Mesothelial cell of epicardium (in vitro differentiated cells): ENCODE results near the gene ZBTB45. TPM values are rescaled to one million over a fixed set of nuclear protein-coding genes. Genes with fewer than 3 reads are reported as not detected.

ENCODE experiments used
- DNase-seq, 2 experiments: peaks; one replicate each; pipeline ENCODE4 v3.0.0; 2021; ENCODE audit warnings: low spot score in 2 of 2; ENCODE audit not compliant: unreplicated experiment in 2 of 2
- H3K27ac Mint-ChIP-seq: 2 replicates; pipeline ENCODE4 v1.8.0; 2021; ENCODE audit warnings: mixed read lengths
- H3K27me3 Mint-ChIP-seq: 2 replicates; pipeline ENCODE4 v1.8.0; 2021; ENCODE audit warnings: low read depth, mixed read lengths
- H3K36me3 Mint-ChIP-seq: 2 replicates; pipeline ENCODE4 v1.8.0; 2021; ENCODE audit warnings: mixed read lengths
- H3K4me1 Mint-ChIP-seq: 2 replicates; pipeline ENCODE4 v1.8.0; 2021; ENCODE audit warnings: mixed read lengths
- H3K4me3 Mint-ChIP-seq: 2 replicates; pipeline ENCODE4 v1.8.0; 2021; ENCODE audit warnings: mild to moderate bottlenecking, moderate library complexity, mixed read lengths
- H3K9me3 Mint-ChIP-seq: 2 replicates; pipeline ENCODE4 v1.8.0; 2021; ENCODE audit warnings: mixed read lengths
- CTCF ChIP-seq: fragments of 200-600 bp; sonication (generic); IDR thresholded peaks from one replicate; pipeline ENCODE4 v1.5.0; 2021; ENCODE audit warnings: antibody characterized with exemption; ENCODE audit not compliant: unreplicated experiment
- total RNA-seq: library from RNA; stranded (reverse); gene quantifications from 3 replicates; pipeline ENCODE4 v1.2.1, GENCODE V29; 2021

ZBTB45 gene
- total RNA-seq, 1 donor from 2014 or later, result 24.4 TPM

DNA sequence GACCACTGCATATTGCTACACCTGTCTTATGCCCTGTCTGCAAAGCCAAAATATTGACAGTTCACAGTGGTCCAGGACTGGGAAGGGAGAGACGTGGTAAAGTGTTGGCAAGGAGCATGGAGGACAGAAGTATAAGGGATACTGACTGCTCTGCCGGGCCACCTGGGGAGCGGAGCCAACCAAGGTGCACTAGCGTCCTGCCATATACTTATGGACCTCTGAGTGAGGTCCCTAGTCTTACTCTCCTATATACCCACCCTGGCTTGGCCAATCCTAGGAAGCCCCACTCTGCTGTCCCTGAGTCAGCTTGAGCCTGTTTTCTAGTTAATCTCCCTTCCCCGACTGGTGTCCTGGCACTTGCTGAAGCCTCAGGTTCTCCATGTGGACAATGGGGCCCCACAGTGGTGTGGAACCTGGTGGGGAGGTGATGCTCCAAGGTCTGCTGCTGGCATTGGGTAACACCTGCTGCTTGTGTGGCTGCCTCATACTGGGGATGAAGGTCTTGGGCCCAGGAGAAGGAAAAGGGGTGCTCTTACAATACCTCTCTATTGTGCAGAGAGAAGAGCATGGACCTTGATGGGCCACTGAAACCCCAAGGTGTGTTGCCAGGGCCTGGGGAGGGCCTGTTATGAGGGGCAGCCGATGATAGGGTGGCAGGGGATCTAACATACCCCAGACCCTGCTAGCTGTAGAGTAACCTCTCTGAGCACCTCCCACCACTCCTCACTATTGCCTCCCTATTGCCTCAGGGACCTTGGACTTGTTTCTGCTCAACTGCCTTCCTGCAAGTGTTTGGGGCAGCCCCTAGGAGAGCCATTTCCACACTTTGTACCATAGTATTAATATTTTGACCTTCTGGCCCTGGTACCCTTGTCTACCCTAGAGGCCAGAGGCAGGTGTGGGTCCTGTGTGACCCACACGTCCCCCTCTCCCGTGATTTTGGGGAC, 17.5 kb upstream of the ZBTB45 start:
- no peak for TF ChIP-seq CTCF
- no peak overlapping the region for H3K27ac Mint-ChIP-seq
- H3K36me3 Mint-ChIP-seq, result no peaks in the 10 kb centered on the region
- no peaks in the 10 kb centered on the region for H3K9me3 Mint-ChIP-seq
- peaks cover 23% of the 10 kb centered on the region for H3K27me3 Mint-ChIP-seq
- no peak for DNase-seq
- peak overlapping the region; percentile 69 for H3K4me3 Mint-ChIP-seq
- H3K4me1 Mint-ChIP-seq, result peaks cover 5% of the 10 kb centered on the region

DNA sequence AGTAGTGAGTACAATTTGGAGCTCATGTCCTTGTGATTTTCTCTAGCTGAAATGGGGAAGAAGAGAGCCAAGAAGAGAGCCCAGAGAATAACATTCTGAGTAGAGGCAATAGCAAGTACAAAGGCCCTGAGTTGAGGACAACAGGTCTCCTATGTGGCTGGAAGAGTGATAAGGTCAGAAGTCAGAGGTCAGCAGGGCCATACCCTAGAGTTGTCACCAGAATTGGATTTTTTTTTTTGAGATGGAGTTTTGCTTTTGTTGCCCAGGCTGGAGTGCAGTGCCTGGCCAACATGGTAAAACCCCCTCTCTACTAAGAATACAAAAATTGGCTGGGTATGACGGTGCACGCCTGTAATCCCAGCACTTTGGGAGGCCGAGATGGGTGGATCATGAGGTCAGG, 16.2 kb upstream of the ZBTB45 start:
- Mint-ChIP-seq H3K27ac (no peak overlapping the region), H3K4me3 (no peak overlapping the region), H3K27me3 (peaks cover 28% of the 10 kb centered on the region), H3K9me3 (no peaks in the 10 kb centered on the region), H3K4me1 (peaks cover 5% of the 10 kb centered on the region), H3K36me3 (no peaks in the 10 kb centered on the region)
- no peak for TF ChIP-seq CTCF
- DNase-seq, result no peak

DNA sequence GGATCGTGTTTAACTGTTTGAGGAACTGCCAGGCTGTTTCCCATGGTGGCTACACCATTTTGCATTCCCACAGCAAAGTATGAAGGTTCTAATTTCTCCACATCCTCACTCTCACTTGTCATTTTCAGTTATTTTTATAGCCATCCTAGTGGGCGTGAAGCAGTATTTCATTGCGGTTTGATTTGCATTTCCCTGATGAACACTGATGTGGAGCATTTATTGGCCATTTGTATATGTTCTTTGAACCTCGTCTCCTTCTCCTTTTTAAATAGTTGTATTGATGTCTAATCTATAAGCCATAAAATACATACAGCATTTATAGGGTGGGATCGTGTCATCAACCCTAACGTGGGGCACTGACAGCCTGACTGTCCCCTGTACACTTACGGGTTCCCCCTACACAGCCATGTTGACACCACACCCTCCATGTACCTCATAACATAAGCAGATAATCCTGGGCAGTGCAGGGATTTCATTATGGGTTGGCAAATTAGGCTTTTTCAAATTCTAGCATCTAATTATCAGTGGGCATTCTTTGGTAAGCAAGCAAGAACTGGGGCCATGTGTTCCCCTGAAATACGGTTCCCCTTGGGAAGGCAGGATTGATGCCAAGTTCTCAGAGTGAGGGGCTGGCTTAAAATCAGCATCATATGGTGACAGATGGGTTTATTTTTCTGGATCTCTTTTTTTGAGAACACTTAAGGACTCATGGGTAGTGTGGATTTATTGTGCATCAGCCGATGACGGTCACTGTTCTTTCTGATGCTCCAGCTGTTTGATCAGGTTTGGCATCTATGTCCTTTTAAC, 11.6 kb upstream of the ZBTB45 start:
- DNase-seq, result no peak
- no peak for TF ChIP-seq CTCF
- no peak overlapping the region for H3K4me3 Mint-ChIP-seq
- no peaks in the 10 kb centered on the region for H3K4me1 Mint-ChIP-seq
- no peaks in the 10 kb centered on the region for H3K36me3 Mint-ChIP-seq
- H3K27ac Mint-ChIP-seq, result no peak overlapping the region
- peaks cover 20% of the 10 kb centered on the region for H3K27me3 Mint-ChIP-seq
- no peaks in the 10 kb centered on the region for H3K9me3 Mint-ChIP-seq

DNA sequence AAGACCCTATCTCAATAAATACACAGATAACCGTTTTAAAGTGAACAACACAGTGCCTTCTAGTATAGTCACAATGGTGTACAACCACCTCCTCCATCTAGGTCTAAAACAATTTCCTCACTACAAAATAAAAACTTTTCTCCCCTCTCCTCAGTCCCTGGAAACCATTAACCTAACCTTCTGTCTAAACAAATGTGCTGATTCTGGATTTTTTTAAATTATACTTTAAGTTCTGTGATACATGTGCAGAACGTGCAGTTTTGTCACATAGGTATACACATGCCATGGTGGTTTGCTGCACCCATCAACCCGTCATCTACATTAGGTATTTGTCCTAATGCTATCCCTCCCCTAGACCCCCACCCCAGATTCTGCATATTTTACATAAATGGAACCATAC, 9.8 kb upstream of the ZBTB45 start:
- DNase-seq, result no peak
- no peaks in the 10 kb centered on the region for H3K36me3 Mint-ChIP-seq
- H3K9me3 Mint-ChIP-seq, result no peaks in the 10 kb centered on the region
- H3K4me1 Mint-ChIP-seq, result no peaks in the 10 kb centered on the region
- peaks cover 20% of the 10 kb centered on the region for H3K27me3 Mint-ChIP-seq
- no peak overlapping the region for H3K27ac Mint-ChIP-seq
- TF ChIP-seq CTCF, result no peak
- H3K4me3 Mint-ChIP-seq, result no peak overlapping the region

DNA sequence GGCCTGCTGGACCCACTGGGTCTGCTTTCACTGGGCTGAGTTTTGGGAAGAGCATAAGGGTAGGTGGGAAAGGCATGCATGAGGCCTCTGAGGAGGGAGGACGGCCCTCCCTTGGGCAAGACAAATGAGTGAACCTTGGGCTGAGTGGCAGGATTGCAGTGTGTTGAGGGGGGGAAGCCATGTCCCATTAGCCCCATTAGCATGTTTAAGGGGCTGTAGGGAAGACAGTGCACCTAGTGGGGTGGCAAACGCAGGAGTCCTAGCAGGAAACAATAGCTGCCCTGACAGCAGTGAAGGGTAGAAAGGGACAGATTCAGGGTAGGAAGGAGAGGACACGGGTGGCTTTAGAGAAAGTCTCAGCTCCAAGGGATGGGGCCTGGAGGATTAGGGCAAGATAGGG, 3.1 kb upstream of the ZBTB45 start:
- Mint-ChIP-seq H3K4me3 (no peak overlapping the region), H3K36me3 (no peaks in the 10 kb centered on the region)

More for the DNA sequence above, 3.1 kb upstream of the ZBTB45 start:
- no peak for DNase-seq
- Mint-ChIP-seq H3K27me3 (no peaks in the 10 kb centered on the region), H3K9me3 (no peaks in the 10 kb centered on the region), H3K27ac (no peak overlapping the region), H3K4me1 (peaks cover 21% of the 10 kb centered on the region)
- no peak for TF ChIP-seq CTCF
